Measurements from ENCODE around the gene GRAMD4.

The GRAMD4 gene

GRCh38 chr22:46619830-46620501 lies at the start of gene GRAMD4:
Gene GRAMD4 (plus strand): TSS chr22:46620386. CDS start chr22:46626800, 6,414 bp downstream.
- peak; percentile 83 for DNase-seq (ENCODE audit: low spot score)

- no peak for DNase-seq (ENCODE audit: low spot score)
Observed at GRCh38 chr22:46571642-46572250, 48.4 kb upstream of the GRAMD4 start.

DNA sequence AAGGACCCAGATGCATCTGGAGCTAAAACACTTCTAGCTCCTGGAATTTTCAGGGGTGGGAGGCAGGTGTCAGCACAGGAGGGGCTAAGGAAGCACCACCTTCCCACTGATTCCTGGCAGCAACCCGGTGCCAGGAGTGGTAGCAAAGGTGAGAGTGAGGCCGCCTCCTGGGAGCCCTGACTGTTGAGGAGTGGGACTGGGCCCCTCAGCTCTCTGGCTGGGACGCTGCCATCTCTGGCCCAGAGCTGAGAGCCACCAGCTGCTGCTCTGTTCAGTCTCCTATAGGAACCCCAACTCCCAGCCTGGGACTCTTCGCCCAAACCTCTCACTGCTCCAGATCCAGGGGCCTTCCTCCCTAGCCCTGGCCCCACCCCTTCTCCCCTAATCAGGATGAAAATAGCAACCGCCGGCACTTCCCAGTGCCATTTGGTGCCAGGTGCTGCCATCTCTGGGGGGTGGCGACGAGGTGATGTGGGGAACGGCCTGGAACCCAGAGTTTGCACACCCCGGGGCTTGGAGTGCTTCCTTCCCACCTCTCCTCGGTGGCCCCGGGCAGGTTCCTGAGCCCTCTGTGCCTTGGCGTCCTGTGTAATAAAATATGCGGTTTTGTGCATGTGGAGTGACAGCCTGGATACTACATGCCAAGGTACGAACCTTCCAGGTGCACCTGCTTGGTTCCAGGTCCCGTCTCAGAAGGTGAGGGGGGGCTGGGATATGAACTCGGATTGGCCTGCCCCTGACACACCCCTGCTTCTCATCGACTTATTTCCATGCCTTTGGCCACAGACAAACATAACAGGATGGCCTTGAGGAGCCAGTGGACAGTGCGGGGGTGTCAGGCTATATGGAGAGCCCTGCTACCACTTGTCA lies 47.0 kb upstream of the GRAMD4 start:
- no peak for DNase-seq (ENCODE audit: low spot score)

DNA sequence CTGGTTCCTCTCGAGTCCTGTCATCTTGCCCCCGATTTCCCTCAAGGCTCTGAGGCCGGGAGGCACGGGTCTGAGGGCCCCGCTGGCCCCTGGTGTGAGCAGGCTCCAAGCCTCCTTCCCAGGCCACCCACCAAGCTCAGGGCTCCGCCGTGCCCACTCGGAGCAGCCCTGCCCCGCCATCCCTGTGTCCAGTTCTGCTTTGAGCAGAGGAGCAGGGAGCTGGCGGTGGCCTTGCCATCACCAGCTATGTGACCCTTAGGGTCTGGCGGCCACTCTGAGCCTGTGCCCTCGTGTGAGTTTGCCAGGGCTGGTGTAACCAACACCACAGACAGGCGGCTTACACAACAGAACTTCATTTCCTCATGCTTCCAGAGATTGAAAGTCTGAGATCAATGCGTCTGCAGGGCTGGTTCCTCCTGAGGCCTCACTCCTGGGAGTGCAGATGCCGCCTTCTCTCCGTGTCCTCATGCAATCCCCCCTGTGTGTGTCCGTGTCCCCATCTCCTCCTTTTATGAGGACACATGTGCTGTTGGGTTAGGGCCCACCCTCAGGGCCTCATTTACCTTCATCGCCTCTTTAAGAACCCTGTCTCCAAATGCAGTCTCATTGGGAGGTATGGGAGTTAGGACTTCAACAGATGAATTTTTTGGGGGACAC lies 46.3 kb upstream of the GRAMD4 start:
- no peak for DNase-seq (ENCODE audit: low spot score)

DNA sequence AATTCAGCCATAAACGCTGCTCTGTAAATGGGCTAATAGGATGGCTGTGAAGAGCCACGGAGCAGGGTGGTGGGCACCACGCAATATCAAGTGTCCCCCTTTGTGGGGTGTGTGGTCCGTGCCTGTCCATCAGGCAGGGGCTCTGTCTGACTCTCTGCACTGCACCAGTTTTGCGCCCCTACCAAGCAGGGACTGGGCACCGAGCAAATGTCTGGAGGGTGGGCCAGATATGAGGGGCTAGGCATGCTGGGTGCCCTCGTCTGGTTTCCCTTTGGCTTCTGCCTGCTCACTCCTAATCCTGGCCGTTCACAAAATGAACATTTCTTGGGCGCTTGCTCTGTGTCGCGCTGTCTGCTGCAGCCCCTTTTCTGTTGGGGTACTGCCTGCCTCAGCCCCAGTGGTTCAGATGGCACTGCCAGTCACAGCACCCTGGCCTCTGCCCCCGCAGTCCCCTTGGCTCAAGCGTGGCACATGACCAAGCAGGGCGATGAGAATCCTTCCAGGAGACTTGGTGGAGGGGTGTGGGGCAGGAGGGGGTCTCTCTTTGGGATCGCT lies 45.7 kb upstream of the GRAMD4 start:
- no peak for DNase-seq (ENCODE audit: low spot score)

DNA sequence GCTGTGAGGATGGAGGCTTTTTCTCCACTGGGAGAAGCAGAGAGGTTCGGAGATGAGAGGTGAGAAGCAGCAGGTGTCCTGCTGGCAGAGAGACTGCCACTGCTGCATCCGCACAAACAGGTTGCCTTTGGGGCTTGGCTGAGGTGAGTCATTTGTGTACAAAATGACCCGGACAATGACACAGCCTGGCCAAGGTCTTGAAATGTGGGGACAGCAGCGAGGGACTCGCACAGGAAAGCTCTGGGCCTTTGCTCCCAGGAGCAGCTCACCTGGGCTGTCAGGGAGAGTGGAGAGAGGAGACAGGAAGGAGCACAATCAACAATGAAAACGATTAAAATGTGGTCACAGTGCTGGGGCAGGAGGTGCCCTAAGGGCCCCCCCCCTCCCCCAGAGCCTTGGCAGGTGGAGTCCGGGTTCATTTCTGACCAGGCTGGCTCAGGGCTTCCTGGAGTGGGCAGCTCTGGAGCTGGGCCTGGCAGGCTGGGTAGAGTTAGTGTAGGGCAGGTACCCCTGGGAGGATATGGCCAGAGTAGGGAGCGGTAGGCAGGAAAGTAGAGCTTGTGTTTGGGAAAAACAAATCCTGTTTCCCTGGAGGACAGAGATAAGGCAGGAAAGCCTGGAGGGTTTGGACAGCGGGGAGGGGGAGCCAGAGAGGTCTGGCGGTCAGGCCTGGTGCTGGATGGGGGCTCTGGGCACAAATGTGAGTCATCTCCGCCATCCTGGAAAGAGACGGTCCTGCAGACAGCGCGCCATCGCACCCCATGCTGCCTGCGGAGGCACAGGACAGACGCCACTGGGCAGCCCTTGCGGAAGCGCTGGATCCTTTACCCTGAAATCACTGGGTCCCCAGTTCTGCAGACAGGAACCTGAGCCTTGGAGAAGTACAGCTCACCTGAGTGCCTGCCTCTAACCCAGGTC lies 44.9 kb upstream of the GRAMD4 start:
- no peak for DNase-seq (ENCODE audit: low spot score)

GRCh38 chr22:46575911-46576555 lies 44.2 kb upstream of the GRAMD4 start:
- no peak for DNase-seq (ENCODE audit: low spot score)

- no peak for DNase-seq (ENCODE audit: low spot score)
Observed at GRCh38 chr22:46576556-46577367, 43.4 kb upstream of the GRAMD4 start.

- DNase-seq (ENCODE audit: low spot score): no peak
Observed at GRCh38 chr22:46577368-46578249, 42.6 kb upstream of the GRAMD4 start.

- no peak for DNase-seq (ENCODE audit: low spot score)
Observed at GRCh38 chr22:46578251-46578823, 41.8 kb upstream of the GRAMD4 start.

DNA sequence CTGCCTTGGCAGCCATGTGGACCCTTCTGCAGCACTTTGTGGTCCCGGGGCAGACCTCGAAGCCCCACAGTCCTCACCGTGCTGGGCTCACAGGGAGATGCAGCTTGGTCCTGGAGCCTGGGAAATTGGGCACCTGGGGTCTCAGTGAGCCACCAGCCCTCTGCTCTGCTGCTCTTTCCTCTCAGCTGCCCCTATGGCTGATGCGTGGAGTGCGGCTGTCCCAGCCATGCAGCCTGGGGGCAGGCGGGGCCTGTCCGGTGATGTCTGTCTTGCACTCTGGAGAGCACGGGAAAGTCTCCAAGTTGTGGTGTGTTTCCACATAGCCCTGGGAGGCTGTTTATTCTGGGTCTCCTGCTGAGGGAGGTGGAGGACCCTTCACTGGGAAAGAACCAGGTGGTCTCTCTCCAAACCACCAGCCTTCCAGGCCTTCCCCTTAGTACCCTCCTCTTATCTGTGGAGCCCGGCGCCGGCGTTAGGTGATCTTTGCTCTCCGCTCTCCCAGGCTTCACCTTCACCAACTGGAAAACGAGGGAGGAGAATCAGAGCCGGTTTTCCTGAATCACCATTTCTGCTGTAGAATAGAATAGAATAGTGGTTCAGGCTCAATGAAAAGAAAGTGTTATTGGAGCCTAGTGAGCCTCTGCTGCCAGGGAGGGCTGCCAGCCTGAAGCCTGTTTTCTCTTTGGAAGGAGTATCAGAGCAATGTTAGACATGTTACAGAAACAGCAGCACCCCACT lies 41.2 kb upstream of the GRAMD4 start:
- no peak for DNase-seq (ENCODE audit: low spot score)

DNA sequence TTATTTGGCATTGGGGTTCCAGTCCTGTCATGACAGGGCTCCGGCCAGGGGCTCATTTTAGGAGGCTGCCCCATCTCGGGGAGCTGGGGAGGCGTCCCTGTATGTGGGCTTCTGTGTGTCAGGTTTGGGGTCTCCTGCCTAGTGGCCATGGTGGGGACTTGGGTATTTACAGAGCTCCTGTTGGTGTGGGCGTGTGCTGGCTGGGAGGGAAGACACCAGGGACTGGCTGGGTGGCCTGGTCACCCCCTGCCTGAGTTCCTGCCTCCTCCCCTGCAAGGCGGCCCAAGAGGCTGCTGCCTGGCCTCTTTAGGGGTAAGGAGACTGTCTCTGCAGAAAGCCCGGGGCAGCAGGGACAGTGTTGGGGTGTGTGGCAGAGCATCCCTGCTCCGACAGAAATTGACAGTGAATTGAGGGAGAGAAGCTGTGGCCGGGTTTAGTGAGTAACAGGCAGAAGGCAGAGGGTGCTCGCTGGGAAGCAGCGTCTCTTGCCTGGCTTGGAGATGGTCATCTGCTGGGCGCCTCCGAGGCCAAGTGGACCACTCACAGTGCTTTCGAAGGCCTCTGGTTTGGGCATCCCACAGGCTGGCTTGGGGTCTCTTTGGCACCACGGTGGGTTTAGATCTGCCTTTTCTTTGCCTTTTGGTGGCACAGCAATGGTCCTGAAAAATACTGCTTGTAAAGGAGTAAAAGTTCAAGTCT lies 40.3 kb upstream of the GRAMD4 start:
- no peak for DNase-seq (ENCODE audit: low spot score)

GRCh38 chr22:46580940-46581537 lies 39.1 kb upstream of the GRAMD4 start:
- no peak for DNase-seq (ENCODE audit: low spot score)

- DNase-seq (ENCODE audit: low spot score): no peak
Observed at GRCh38 chr22:46581538-46582244, 38.5 kb upstream of the GRAMD4 start.

DNA sequence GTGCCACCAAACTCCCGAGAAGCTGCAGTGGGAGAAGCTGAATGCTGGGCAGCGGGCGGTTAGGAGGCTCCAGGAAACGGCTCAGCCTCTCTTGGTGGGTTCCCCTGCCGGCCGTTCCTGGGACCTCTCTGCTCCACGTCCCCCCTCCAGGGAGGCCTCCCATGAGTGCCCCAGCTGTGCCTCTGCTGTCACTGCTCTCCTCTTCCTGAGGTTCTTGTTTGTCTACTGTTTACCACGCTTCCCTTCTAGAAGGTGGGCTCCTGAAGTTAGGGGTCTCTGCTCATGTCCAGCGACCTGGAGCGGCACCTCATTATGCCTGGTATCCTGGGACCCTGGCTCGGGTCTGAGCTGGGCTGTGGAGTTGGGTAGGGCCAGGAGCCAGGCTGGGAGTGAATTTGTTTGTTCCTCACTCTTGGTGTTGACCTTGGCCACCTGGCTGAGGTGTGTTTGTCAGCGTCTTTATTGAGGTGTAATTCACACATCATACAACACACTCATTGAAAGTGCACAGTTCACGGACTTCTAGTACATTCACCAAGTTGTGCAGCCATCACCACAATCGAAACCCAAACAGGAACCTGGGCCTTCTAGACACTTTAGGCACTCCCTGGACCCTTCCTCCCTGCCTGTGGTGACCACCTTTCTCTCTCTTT lies 37.8 kb upstream of the GRAMD4 start:
- DNase-seq (ENCODE audit: low spot score): no peak

Data from globus pallidus (tissue), 1 donor.